Astrocyte (in vitro differentiated cells and primary cell): ENCODE measurements around the gene GCNT1. TPM values are rescaled to one million over a fixed set of nuclear protein-coding genes. Genes with fewer than 3 reads are reported as not detected.

Experiments used
- DNase-seq: peaks from one replicate; pipeline ENCODE4 v3.0.0-alpha.2; 2010; ENCODE audit warnings: low read depth
- FAIRE-seq: peaks from 2 replicates; lab custom pipeline; 2011; peaks lifted over from hg19 to GRCh38; lab: Jason Lieb, UNC
- H2AFZ ChIP-seq: 2 replicates; pipeline ENCODE4 v1.6.0; 2012; ENCODE audit warnings: low read depth, low read length, inconsistent platforms
- H3K27ac ChIP-seq: 2 replicates; pipeline ENCODE4 v1.5.1; 2011; ENCODE audit warnings: low read depth, low read length, inconsistent platforms
- H3K27me3 ChIP-seq: 2 replicates; pipeline ENCODE4 v1.6.0; 2011; ENCODE audit warnings: low read length, inconsistent platforms; ENCODE audit not compliant: insufficient read depth
- H3K36me3 ChIP-seq: 2 replicates; pipeline ENCODE4 v1.5.1; 2011; ENCODE audit warnings: low read length, inconsistent platforms; ENCODE audit not compliant: insufficient read depth
- H3K4me1 ChIP-seq: 2 replicates; pipeline ENCODE4 v1.5.1; 2011; ENCODE audit warnings: low read length, inconsistent platforms; ENCODE audit not compliant: insufficient read depth
- H3K4me2 ChIP-seq: 2 replicates; pipeline ENCODE4 v1.6.0; 2012; ENCODE audit warnings: low read length, inconsistent platforms
- H3K4me3 ChIP-seq: 2 replicates; pipeline ENCODE4 v1.5.1; 2011; ENCODE audit warnings: low read depth, mild to moderate bottlenecking, low read length, inconsistent platforms; ENCODE audit not compliant: insufficient read depth
- H3K79me2 ChIP-seq: 2 replicates; pipeline ENCODE4 v1.6.0; 2012; ENCODE audit warnings: mild to moderate bottlenecking, low read length, inconsistent platforms; ENCODE audit not compliant: insufficient read depth
- H3K9ac ChIP-seq: 2 replicates; pipeline ENCODE4 v1.6.0; 2012; ENCODE audit warnings: mild to moderate bottlenecking, low read length, inconsistent platforms
- H3K9me3 ChIP-seq: 2 replicates; pipeline ENCODE4 v1.5.1; 2012; ENCODE audit warnings: low read depth, mild to moderate bottlenecking, low read length, inconsistent platforms; ENCODE audit not compliant: insufficient read depth
- H4K20me1 ChIP-seq: 2 replicates; pipeline ENCODE4 v1.6.0; 2012; ENCODE audit warnings: low read length, inconsistent platforms; ENCODE audit not compliant: insufficient read depth
- H3K27ac Mint-ChIP-seq: one replicate; pipeline ENCODE4 v1.8.0; 2021; ENCODE audit warnings: mild to moderate bottlenecking, mixed read lengths; ENCODE audit not compliant: unreplicated experiment
- H3K27me3 Mint-ChIP-seq: one replicate; pipeline ENCODE4 v1.8.0; 2021; ENCODE audit warnings: low read depth, mixed read lengths; ENCODE audit not compliant: unreplicated experiment
- H3K36me3 Mint-ChIP-seq: one replicate; pipeline ENCODE4 v1.8.0; 2021; ENCODE audit warnings: low read depth, mixed read lengths; ENCODE audit not compliant: unreplicated experiment
- H3K4me1 Mint-ChIP-seq: one replicate; pipeline ENCODE4 v1.8.0; 2021; ENCODE audit warnings: low read depth, mixed read lengths; ENCODE audit not compliant: unreplicated experiment
- H3K4me3 Mint-ChIP-seq: one replicate; pipeline ENCODE4 v1.8.0; 2021; ENCODE audit warnings: mild to moderate bottlenecking, moderate library complexity, mixed read lengths; ENCODE audit not compliant: unreplicated experiment
- H3K9me3 Mint-ChIP-seq: one replicate; pipeline ENCODE4 v1.8.0; 2021; ENCODE audit warnings: mild to moderate bottlenecking, mixed read lengths; ENCODE audit not compliant: unreplicated experiment
- EZH2 ChIP-seq: IDR thresholded peaks from 2 replicates; pipeline ENCODE4 v1.6.1; 2012; ENCODE audit warnings: mild to moderate bottlenecking, low read length, inconsistent platforms; ENCODE audit not compliant: insufficient read depth
- total RNA-seq: library from RNA; stranded (reverse); gene quantifications from 2 replicates; pipeline ENCODE4 v1.2.1, GENCODE V29; 2021
- TF ChIP-seq, protein P1 (sequence below): IDR thresholded peaks from 2 replicates; pipeline ENCODE4 v1.5.1; 2011; ENCODE audit warnings: low read depth, mild to moderate bottlenecking, inconsistent platforms, low read length, moderate library complexity; ENCODE audit not compliant: insufficient read depth

The GCNT1 gene
- total RNA-seq, 1 donor from 2014 or later, result 14.7 TPM

DNA sequence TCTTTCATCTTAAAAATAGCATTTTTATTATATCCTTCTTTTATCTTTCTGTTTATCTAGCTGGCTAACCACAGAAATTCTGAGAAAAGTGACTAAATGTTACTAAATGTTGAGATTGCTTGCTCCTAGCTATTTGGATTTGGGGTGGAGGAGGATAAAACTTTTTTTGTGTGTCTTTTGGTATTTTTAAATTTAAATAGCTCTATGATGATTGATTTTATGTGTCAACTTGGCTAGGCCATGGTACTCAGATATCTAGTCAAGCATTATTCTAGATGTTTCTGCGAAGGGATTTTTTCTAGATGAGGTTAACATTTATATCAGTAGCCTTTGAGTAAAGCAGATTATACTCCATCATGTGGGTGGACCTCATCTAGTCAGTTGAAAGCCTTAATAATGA lies 75.0 kb downstream of the GCNT1 start:
- Histone ChIP-seq H2AFZ (no peak overlapping the region), H3K27me3 (no peaks in the 10 kb centered on the region), H3K79me2 (no peaks in the 10 kb centered on the region), H3K4me3 (no peak overlapping the region), H4K20me1 (no peaks in the 10 kb centered on the region), H3K27ac (no peak overlapping the region), H3K9ac (no peak overlapping the region), H3K36me3 (no peaks in the 10 kb centered on the region), H3K4me1 (peaks cover 27% of the 10 kb centered on the region), H3K9me3 (no peaks in the 10 kb centered on the region), H3K4me2 (no peak overlapping the region)
- Mint-ChIP-seq H3K27ac (no peak overlapping the region), H3K4me3 (no peak overlapping the region), H3K27me3 (no peaks in the 10 kb centered on the region), H3K9me3 (no peaks in the 10 kb centered on the region), H3K4me1 (peaks cover 14% of the 10 kb centered on the region), H3K36me3 (peaks cover 2% of the 10 kb centered on the region)
- FAIRE-seq (no peak), DNase-seq (peak; percentile 94)
- TF ChIP-seq, protein P1, sequence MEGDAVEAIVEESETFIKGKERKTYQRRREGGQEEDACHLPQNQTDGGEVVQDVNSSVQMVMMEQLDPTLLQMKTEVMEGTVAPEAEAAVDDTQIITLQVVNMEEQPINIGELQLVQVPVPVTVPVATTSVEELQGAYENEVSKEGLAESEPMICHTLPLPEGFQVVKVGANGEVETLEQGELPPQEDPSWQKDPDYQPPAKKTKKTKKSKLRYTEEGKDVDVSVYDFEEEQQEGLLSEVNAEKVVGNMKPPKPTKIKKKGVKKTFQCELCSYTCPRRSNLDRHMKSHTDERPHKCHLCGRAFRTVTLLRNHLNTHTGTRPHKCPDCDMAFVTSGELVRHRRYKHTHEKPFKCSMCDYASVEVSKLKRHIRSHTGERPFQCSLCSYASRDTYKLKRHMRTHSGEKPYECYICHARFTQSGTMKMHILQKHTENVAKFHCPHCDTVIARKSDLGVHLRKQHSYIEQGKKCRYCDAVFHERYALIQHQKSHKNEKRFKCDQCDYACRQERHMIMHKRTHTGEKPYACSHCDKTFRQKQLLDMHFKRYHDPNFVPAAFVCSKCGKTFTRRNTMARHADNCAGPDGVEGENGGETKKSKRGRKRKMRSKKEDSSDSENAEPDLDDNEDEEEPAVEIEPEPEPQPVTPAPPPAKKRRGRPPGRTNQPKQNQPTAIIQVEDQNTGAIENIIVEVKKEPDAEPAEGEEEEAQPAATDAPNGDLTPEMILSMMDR, result no peak
- TF ChIP-seq EZH2, result no peak

- H3K27ac ChIP-seq, result no peak overlapping the region
- H3K79me2 ChIP-seq, result no peaks in the 10 kb centered on the region
- no peak for FAIRE-seq
- DNase-seq, result no peak
- no peak overlapping the region for H3K4me2 ChIP-seq
- Mint-ChIP-seq H3K27ac (no peak overlapping the region), H3K9me3 (no peaks in the 10 kb centered on the region), H3K27me3 (no peaks in the 10 kb centered on the region), H3K4me1 (peaks cover 15% of the 10 kb centered on the region), H3K4me3 (no peak overlapping the region), H3K36me3 (no peaks in the 10 kb centered on the region)
- H3K4me1 ChIP-seq, result peaks cover 23% of the 10 kb centered on the region
- no peaks in the 10 kb centered on the region for H3K9me3 ChIP-seq
- TF ChIP-seq, protein P1, result no peak
- no peak for TF ChIP-seq EZH2
- no peaks in the 10 kb centered on the region for H4K20me1 ChIP-seq
- no peak overlapping the region for H2AFZ ChIP-seq
- H3K9ac ChIP-seq, result no peak overlapping the region
- no peaks in the 10 kb centered on the region for H3K36me3 ChIP-seq
- H3K4me3 ChIP-seq, result no peak overlapping the region
- no peaks in the 10 kb centered on the region for H3K27me3 ChIP-seq
These were observed 78.2 kb downstream of the GCNT1 start for GRCh38 chr9:76537150-76537646.

DNA sequence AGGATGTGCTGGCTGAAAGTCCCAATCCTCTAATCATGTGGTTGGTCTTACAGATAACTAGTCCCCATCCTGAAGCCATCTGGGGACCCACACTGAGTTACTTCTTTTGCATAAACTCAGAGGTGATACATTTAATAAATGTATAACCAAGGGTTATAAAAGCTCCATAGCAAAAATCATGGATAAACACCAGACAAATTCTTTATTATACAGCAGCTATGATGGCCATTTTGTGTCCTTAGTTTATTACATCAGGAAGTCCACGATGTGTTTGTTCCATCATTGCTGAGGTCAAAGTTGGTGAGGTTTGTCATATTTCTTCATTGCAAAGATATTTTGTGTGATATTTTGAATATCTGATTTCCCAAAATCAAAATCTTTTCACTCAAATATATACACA lies 80.2 kb downstream of the GCNT1 start:
- no peaks in the 10 kb centered on the region for H3K9me3 ChIP-seq
- H4K20me1 ChIP-seq, result no peaks in the 10 kb centered on the region
- no peaks in the 10 kb centered on the region for H3K79me2 ChIP-seq
- H3K9ac ChIP-seq, result no peak overlapping the region
- Mint-ChIP-seq H3K27ac (no peak overlapping the region), H3K36me3 (no peaks in the 10 kb centered on the region), H3K27me3 (no peaks in the 10 kb centered on the region), H3K4me3 (no peak overlapping the region), H3K9me3 (no peaks in the 10 kb centered on the region), H3K4me1 (peaks cover 8% of the 10 kb centered on the region)
- no peak overlapping the region for H3K4me3 ChIP-seq
- H3K36me3 ChIP-seq, result no peaks in the 10 kb centered on the region
- H3K27ac ChIP-seq, result no peak overlapping the region
- H3K27me3 ChIP-seq, result no peaks in the 10 kb centered on the region
- no peak for FAIRE-seq
- H2AFZ ChIP-seq, result no peak overlapping the region
- peaks cover 10% of the 10 kb centered on the region for H3K4me1 ChIP-seq
- DNase-seq, result no peak
- H3K4me2 ChIP-seq, result no peak overlapping the region
- TF ChIP-seq, protein P1, result no peak
- TF ChIP-seq EZH2, result no peak
